WTC11 (cell line): Measurements from ENCODE around the gene KIF26A. TPM values are rescaled to one million over a fixed set of nuclear protein-coding genes. Genes with fewer than 3 reads are reported as not detected.

Experiments used
- ATAC-seq: fragments of 200-7000 bp; cut with Tn5 transposase; 2 replicates; pipeline ENCODE4 v1.10.0; 2021; ENCODE audit warnings: mild to moderate bottlenecking, moderate library complexity
- CTCF ChIA-PET: fragments of 300-600 bp; sonication (Branson Sonifier 250); formaldehyde crosslinking; loops from one replicate; lab custom pipeline; 2021; ENCODE audit warnings: antibody characterized with exemption; lab: Charles Lee
- POLR2A ChIA-PET: fragments of 350-600 bp; sonication (Branson Sonifier 250); formaldehyde crosslinking; loops from one replicate; lab custom pipeline; 2021; ENCODE audit warnings: antibody characterized with exemption; lab: Charles Lee
- DNase-seq: peaks from one replicate; pipeline ENCODE4 v3.0.0; 2021; ENCODE audit warnings: low spot score
- H3K27ac Mint-ChIP-seq: 2 replicates; pipeline ENCODE4 v1.8.0; 2021; ENCODE audit warnings: mixed read lengths
- H3K27me3 Mint-ChIP-seq: 2 replicates; pipeline ENCODE4 v1.8.0; 2021; ENCODE audit warnings: low read depth, mild to moderate bottlenecking, moderate library complexity, mixed read lengths
- H3K36me3 Mint-ChIP-seq: 2 replicates; pipeline ENCODE4 v1.8.0; 2021; ENCODE audit warnings: mixed read lengths
- H3K4me1 Mint-ChIP-seq: 2 replicates; pipeline ENCODE4 v1.8.0; 2022; ENCODE audit warnings: mixed read lengths
- H3K4me3 Mint-ChIP-seq: 2 replicates; pipeline ENCODE4 v1.8.0; 2021; ENCODE audit warnings: mild to moderate bottlenecking, moderate library complexity, mixed read lengths
- H3K9me3 Mint-ChIP-seq: 2 replicates; pipeline ENCODE4 v1.8.0; 2021; ENCODE audit warnings: mixed read lengths
- ARID4B ChIP-seq: sonication (generic); formaldehyde crosslinking; IDR thresholded peaks from 2 replicates; pipeline ENCODE4 v1.8.0; 2023; ENCODE audit warnings: missing genetic modification reagents, mild to moderate bottlenecking, borderline replicate concordance
- ATF3 ChIP-seq: sonication (generic); formaldehyde crosslinking; conservative IDR thresholded peaks from 2 replicates; pipeline ENCODE4 v1.8.1; 2022; ENCODE audit warnings: mild to moderate bottlenecking, missing genetic modification reagents
- ELF4 ChIP-seq: sonication (generic); formaldehyde crosslinking; IDR thresholded peaks from 2 replicates; pipeline ENCODE4 v1.8.1; 2022; ENCODE audit warnings: low read depth, mild to moderate bottlenecking, moderate library complexity, missing genetic modification reagents
- EMX1 ChIP-seq: fragments of 250-450 bp; sonication (Bioruptor Pico); IDR thresholded peaks from 2 replicates; pipeline ENCODE4 v1.8.0; 2021; ENCODE audit warnings: mild to moderate bottlenecking
- ESRRA ChIP-seq: sonication (generic); formaldehyde crosslinking; IDR thresholded peaks from 2 replicates; pipeline ENCODE4 v1.8.1; 2022; ENCODE audit warnings: mild to moderate bottlenecking, missing genetic modification reagents, borderline replicate concordance
- GTF2I ChIP-seq: fragments of 250-450 bp; sonication (Bioruptor Pico); conservative IDR thresholded peaks from 2 replicates; pipeline ENCODE4 v1.4.0; 2021; ENCODE audit warnings: mild to moderate bottlenecking
- HMGA2 ChIP-seq: fragments of 250-450 bp; sonication (Bioruptor Pico); IDR thresholded peaks from 2 replicates; pipeline ENCODE4 v1.4.0; 2021; ENCODE audit warnings: mild to moderate bottlenecking, moderate library complexity
- HMGXB4 ChIP-seq: sonication (generic); formaldehyde crosslinking; IDR thresholded peaks from 2 replicates; pipeline ENCODE4 v1.8.1; 2023; ENCODE audit warnings: mild to moderate bottlenecking, moderate library complexity, missing genetic modification reagents
- JAZF1 ChIP-seq: fragments of 250-450 bp; sonication (Bioruptor Pico); IDR thresholded peaks from 2 replicates; pipeline ENCODE4 v1.9.0; 2021; ENCODE audit warnings: moderate library complexity, mild to moderate bottlenecking, inconsistent platforms
- MXD4 ChIP-seq: fragments of 250-450 bp; sonication (Bioruptor Pico); IDR thresholded peaks from 2 replicates; pipeline ENCODE4 v1.8.0; 2021; ENCODE audit warnings: mild to moderate bottlenecking, moderate library complexity, borderline replicate concordance
- NFYB ChIP-seq: sonication (generic); formaldehyde crosslinking; conservative IDR thresholded peaks from 2 replicates; pipeline ENCODE4 v1.8.0; 2022; ENCODE audit warnings: low read depth, missing genetic modification reagents
- PRRX2 ChIP-seq: fragments of 250-450 bp; sonication (Bioruptor Pico); IDR thresholded peaks from 2 replicates; pipeline ENCODE4 v1.8.0; 2021; ENCODE audit warnings: mild to moderate bottlenecking
- STAT6 ChIP-seq: sonication (generic); formaldehyde crosslinking; conservative IDR thresholded peaks from 2 replicates; pipeline ENCODE4 v1.8.1; 2023; ENCODE audit warnings: mild to moderate bottlenecking, low read depth, missing genetic modification reagents, moderate library complexity
- ZNF232 ChIP-seq: sonication (generic); formaldehyde crosslinking; IDR thresholded peaks from 2 replicates; pipeline ENCODE4 v1.8.0; 2022; ENCODE audit warnings: mild to moderate bottlenecking, missing genetic modification reagents
- ZNF317 ChIP-seq: sonication (generic); formaldehyde crosslinking; IDR thresholded peaks from 2 replicates; pipeline ENCODE4 v1.8.1; 2023; ENCODE audit warnings: low read depth, mild to moderate bottlenecking, moderate library complexity, missing genetic modification reagents, borderline replicate concordance
- ZNF671 ChIP-seq: fragments of 250-450 bp; sonication (Bioruptor Pico); IDR thresholded peaks from 2 replicates; pipeline ENCODE4 v1.8.0; 2021; ENCODE audit warnings: mild to moderate bottlenecking
- total RNA-seq: library from RNA; stranded (reverse); gene quantifications from 3 replicates; pipeline ENCODE4 v1.2.3, GENCODE V29; 2021
- TF ChIP-seq, protein P1 (sequence below): fragments of 200-600 bp; IDR thresholded peaks from 2 replicates; pipeline ENCODE4 v1.8.0; 2022; ENCODE audit warnings: antibody characterized with exemption
- TF ChIP-seq, protein P2 (sequence below): sonication (generic); formaldehyde crosslinking; IDR thresholded peaks from 2 replicates; pipeline ENCODE4 v1.8.1; 2022; ENCODE audit warnings: missing genetic modification reagents, borderline replicate concordance
- TF ChIP-seq, protein P3 (sequence below): sonication (generic); formaldehyde crosslinking; IDR thresholded peaks from 2 replicates; pipeline ENCODE4 v1.8.1; 2022; ENCODE audit warnings: mild to moderate bottlenecking, moderate library complexity, missing genetic modification reagents

KIF26A gene
- total RNA-seq, 1 experiment from 2014 or later = 53.4 TPM

GRCh38 chr14:104162495-104162894 lies 24.1 kb downstream of the KIF26A start:
- no peaks in the 10 kb centered on the region for H3K4me1 Mint-ChIP-seq
- TF ChIP-seq JAZF1 (no peak), EMX1 (CRISPR knock-in tag) (no peak), ZNF232 (no peak), ESRRA (CRISPR knock-in tag) (no peak), HMGA2 (CRISPR knock-in tag) (no peak), ELF4 (no peak), ARID4B (CRISPR knock-in tag) (no peak), PRRX2 (CRISPR knock-in tag) (no peak), NFYB (CRISPR knock-in tag) (no peak), ZNF671 (CRISPR knock-in tag) (no peak)
- TF ChIP-seq, protein P1, sequence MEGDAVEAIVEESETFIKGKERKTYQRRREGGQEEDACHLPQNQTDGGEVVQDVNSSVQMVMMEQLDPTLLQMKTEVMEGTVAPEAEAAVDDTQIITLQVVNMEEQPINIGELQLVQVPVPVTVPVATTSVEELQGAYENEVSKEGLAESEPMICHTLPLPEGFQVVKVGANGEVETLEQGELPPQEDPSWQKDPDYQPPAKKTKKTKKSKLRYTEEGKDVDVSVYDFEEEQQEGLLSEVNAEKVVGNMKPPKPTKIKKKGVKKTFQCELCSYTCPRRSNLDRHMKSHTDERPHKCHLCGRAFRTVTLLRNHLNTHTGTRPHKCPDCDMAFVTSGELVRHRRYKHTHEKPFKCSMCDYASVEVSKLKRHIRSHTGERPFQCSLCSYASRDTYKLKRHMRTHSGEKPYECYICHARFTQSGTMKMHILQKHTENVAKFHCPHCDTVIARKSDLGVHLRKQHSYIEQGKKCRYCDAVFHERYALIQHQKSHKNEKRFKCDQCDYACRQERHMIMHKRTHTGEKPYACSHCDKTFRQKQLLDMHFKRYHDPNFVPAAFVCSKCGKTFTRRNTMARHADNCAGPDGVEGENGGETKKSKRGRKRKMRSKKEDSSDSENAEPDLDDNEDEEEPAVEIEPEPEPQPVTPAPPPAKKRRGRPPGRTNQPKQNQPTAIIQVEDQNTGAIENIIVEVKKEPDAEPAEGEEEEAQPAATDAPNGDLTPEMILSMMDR = no peak
- TF ChIP-seq, protein P2, sequence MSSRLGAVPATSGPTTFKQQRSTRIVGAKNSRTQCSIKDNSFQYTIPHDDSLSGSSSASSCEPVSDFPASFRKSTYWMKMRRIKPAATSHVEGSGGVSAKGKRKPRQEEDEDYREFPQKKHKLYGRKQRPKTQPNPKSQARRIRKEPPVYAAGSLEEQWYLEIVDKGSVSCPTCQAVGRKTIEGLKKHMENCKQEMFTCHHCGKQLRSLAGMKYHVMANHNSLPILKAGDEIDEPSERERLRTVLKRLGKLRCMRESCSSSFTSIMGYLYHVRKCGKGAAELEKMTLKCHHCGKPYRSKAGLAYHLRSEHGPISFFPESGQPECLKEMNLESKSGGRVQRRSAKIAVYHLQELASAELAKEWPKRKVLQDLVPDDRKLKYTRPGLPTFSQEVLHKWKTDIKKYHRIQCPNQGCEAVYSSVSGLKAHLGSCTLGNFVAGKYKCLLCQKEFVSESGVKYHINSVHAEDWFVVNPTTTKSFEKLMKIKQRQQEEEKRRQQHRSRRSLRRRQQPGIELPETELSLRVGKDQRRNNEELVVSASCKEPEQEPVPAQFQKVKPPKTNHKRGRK (CRISPR knock-in tag) = no peak
- no peaks in the 10 kb centered on the region for H3K36me3 Mint-ChIP-seq
- no peak overlapping the region for H3K4me3 Mint-ChIP-seq
- POLR2A ChIA-PET = no interaction called here
- DNase-seq (no peak), ATAC-seq (no peak)
- H3K27ac Mint-ChIP-seq = no peak overlapping the region
- H3K27me3 Mint-ChIP-seq = no peaks in the 10 kb centered on the region
- CTCF ChIA-PET = no interaction called here
- no peaks in the 10 kb centered on the region for H3K9me3 Mint-ChIP-seq

DNA sequence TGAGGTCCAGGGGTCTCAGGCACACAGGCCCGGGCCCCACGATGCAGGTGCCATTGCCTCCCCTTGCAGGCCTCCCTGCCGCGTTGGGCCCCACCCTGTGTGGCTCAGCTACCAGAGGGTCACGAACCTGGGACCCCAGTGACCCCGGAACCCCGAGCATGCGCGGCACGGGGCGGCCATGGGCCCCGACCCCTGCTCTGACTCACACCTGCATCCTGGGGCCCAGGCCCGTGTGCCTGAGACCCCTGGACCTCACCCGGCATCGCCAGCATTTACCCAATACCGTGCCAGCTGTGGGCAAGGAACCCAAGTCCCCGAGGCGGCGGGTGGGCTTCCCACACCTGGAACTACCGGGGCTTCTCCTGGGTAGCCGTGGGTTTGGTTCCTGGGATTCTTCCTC lies 25.2 kb downstream of the KIF26A start:
- Mint-ChIP-seq H3K4me1 (no peaks in the 10 kb centered on the region), H3K4me3 (no peak overlapping the region), H3K27me3 (no peaks in the 10 kb centered on the region), H3K27ac (peak overlapping the region; percentile 84; the same call in 1 of the 2 replicates), H3K9me3 (no peaks in the 10 kb centered on the region), H3K36me3 (no peaks in the 10 kb centered on the region)
- ATAC-seq (no peak), DNase-seq (no peak)
- ChIA-PET POLR2A (no interaction called here), CTCF (no interaction called here)
- TF ChIP-seq ZNF317 (CRISPR knock-in tag) = no peak
- TF ChIP-seq HMGXB4 (CRISPR knock-in tag) = no peak
- TF ChIP-seq EMX1 (CRISPR knock-in tag) = no peak
- TF ChIP-seq, protein P3, sequence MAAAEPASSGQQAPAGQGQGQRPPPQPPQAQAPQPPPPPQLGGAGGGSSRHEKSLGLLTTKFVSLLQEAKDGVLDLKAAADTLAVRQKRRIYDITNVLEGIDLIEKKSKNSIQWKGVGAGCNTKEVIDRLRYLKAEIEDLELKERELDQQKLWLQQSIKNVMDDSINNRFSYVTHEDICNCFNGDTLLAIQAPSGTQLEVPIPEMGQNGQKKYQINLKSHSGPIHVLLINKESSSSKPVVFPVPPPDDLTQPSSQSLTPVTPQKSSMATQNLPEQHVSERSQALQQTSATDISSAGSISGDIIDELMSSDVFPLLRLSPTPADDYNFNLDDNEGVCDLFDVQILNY (CRISPR knock-in tag) = no peak
- TF ChIP-seq STAT6 (CRISPR knock-in tag) = no peak
- no peak for TF ChIP-seq MXD4 (CRISPR knock-in tag)
- no peak for TF ChIP-seq ATF3 (CRISPR knock-in tag)
- no peak for TF ChIP-seq GTF2I (CRISPR knock-in tag)
